Neural crest cell (in vitro differentiated cells): ENCODE results near the gene PRDM16. TPM values are rescaled to one million over a fixed set of nuclear protein-coding genes. Genes with fewer than 3 reads are reported as not detected.

Experiments
- DNase-seq: peaks from one replicate; pipeline ENCODE4 v3.0.0; 2021; ENCODE audit warnings: low read depth, mixed read lengths, low spot score
- H3K27ac Mint-ChIP-seq: one replicate; pipeline ENCODE4 v1.8.0; 2021; ENCODE audit warnings: mild to moderate bottlenecking, mixed read lengths; ENCODE audit not compliant: unreplicated experiment
- H3K27me3 Mint-ChIP-seq: 2 replicates; pipeline ENCODE4 v1.8.0; 2021; ENCODE audit warnings: low read depth, mild to moderate bottlenecking, mixed read lengths
- H3K36me3 Mint-ChIP-seq: 2 replicates; pipeline ENCODE4 v1.8.0; 2021; ENCODE audit warnings: low read depth, mild to moderate bottlenecking, mixed read lengths
- H3K4me1 Mint-ChIP-seq: 2 replicates; pipeline ENCODE4 v1.8.0; 2021; ENCODE audit warnings: mixed read lengths
- H3K4me3 Mint-ChIP-seq: one replicate; pipeline ENCODE4 v1.8.0; 2021; ENCODE audit warnings: mild to moderate bottlenecking, mixed read lengths
- H3K9me3 Mint-ChIP-seq: 2 replicates; pipeline ENCODE4 v1.8.0; 2021; ENCODE audit warnings: mixed read lengths
- total RNA-seq: library from RNA; stranded (reverse); gene quantifications from 2 replicates; pipeline ENCODE4 v1.2.1, GENCODE V29; 2021
- TF ChIP-seq, protein P1 (sequence below): fragments of 200-600 bp; sonication (generic); conservative IDR thresholded peaks from 2 replicates; pipeline ENCODE4 v1.5.0; 2021; ENCODE audit warnings: antibody characterized with exemption, mild to moderate bottlenecking

PRDM16 gene
- total RNA-seq, 1 donor from 2014 or later, result 11.7 TPM

DNA sequence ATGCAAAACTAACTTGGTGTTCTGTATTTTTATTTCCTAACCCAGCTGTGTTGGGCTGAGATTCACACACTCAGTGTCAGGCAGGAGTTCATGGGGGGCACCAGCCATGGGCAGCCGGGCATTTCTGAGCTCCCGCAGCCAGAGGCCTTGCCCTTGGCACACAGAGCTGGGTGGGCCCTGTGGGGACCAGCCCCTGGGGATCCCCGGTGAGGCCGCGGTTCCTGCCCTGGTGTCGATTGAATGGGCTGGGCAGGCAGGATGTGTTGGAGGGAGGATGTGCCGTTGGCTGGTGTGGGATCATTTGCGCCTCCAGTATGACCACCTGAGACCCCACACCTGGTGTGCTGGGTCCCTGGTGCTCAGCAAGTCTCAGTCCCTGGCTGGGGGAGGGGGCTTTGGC, 91.0 kb downstream of the PRDM16 start:
- no peak overlapping the region for H3K4me3 Mint-ChIP-seq
- H3K27ac Mint-ChIP-seq, result no peak overlapping the region
- no peak for DNase-seq
- H3K9me3 Mint-ChIP-seq, result no peaks in the 10 kb centered on the region
- no peaks in the 10 kb centered on the region for H3K27me3 Mint-ChIP-seq
- H3K36me3 Mint-ChIP-seq, result no peaks in the 10 kb centered on the region
- H3K4me1 Mint-ChIP-seq, result peaks cover 32% of the 10 kb centered on the region
- TF ChIP-seq, protein P1, sequence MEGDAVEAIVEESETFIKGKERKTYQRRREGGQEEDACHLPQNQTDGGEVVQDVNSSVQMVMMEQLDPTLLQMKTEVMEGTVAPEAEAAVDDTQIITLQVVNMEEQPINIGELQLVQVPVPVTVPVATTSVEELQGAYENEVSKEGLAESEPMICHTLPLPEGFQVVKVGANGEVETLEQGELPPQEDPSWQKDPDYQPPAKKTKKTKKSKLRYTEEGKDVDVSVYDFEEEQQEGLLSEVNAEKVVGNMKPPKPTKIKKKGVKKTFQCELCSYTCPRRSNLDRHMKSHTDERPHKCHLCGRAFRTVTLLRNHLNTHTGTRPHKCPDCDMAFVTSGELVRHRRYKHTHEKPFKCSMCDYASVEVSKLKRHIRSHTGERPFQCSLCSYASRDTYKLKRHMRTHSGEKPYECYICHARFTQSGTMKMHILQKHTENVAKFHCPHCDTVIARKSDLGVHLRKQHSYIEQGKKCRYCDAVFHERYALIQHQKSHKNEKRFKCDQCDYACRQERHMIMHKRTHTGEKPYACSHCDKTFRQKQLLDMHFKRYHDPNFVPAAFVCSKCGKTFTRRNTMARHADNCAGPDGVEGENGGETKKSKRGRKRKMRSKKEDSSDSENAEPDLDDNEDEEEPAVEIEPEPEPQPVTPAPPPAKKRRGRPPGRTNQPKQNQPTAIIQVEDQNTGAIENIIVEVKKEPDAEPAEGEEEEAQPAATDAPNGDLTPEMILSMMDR, result no peak

GRCh38 chr1:3160647-3161145, 91.7 kb downstream of the PRDM16 start:
- H3K4me1 Mint-ChIP-seq, result peaks cover 30% of the 10 kb centered on the region
- no peaks in the 10 kb centered on the region for H3K9me3 Mint-ChIP-seq
- DNase-seq, result no peak
- TF ChIP-seq, protein P1, result no peak
- H3K27ac Mint-ChIP-seq, result no peak overlapping the region
- no peaks in the 10 kb centered on the region for H3K27me3 Mint-ChIP-seq
- no peaks in the 10 kb centered on the region for H3K36me3 Mint-ChIP-seq
- H3K4me3 Mint-ChIP-seq, result no peak overlapping the region

GRCh38 chr1:3161176-3161840, 92.3 kb downstream of the PRDM16 start:
- TF ChIP-seq, protein P1, result no peak
- H3K27me3 Mint-ChIP-seq, result no peaks in the 10 kb centered on the region
- DNase-seq, result no peak
- no peaks in the 10 kb centered on the region for H3K36me3 Mint-ChIP-seq
- no peak overlapping the region for H3K27ac Mint-ChIP-seq
- H3K4me3 Mint-ChIP-seq, result no peak overlapping the region
- peaks cover 24% of the 10 kb centered on the region for H3K4me1 Mint-ChIP-seq
- H3K9me3 Mint-ChIP-seq, result no peaks in the 10 kb centered on the region

DNA sequence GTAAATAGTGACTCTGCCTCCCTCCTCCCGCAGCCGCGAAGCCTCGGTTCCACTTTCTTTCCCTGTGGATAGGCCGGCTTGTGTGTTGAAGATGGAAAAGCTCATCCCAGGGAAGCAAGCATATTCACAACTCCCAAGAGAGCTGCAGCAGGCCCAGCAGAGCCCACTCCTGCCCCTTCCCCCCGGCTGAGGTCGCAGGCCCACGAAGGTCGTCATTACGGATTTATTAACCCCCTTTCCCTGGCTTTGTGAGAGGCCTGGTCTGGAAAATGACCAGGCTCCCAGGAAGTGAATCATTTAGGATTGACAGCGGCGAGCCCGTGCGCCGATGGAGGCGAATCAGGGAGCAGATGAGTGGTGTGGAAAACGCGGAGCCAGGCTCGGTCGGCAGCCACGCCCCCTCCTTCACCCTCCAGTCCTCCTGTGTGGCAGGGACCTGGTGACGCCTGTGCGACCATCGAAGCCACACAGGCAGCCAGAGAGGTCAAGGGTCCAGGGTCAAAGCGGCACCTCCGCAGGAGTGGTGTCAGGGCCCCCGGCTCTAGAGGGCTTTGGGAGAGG, 93.4 kb downstream of the PRDM16 start:
- Mint-ChIP-seq H3K27ac (no peak overlapping the region), H3K4me3 (no peak overlapping the region), H3K4me1 (peaks cover 26% of the 10 kb centered on the region), H3K27me3 (no peaks in the 10 kb centered on the region), H3K9me3 (no peaks in the 10 kb centered on the region), H3K36me3 (no peaks in the 10 kb centered on the region)
- TF ChIP-seq, protein P1, result no peak
- no peak for DNase-seq

DNA sequence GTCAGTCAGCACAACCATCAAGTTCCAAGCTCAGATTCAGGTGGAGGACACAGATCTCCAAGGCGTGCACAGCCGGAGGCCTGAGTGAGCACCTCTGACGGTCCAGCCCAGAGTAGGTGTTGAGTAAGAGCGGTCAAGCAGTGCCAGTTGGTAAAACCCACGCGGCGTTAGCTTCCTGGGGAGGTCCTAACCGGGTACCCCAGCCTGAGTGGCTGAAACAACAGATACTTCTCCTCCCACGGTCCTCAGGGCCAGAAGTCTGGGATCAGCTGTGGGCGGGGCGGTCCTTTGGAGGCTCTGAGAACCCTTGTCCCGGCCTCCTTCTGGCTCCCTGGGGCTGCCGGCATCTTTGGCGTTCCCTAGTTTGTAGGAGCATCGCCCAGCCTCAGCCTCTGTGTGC, 94.4 kb downstream of the PRDM16 start:
- no peak overlapping the region for H3K27ac Mint-ChIP-seq
- H3K9me3 Mint-ChIP-seq, result no peaks in the 10 kb centered on the region
- H3K27me3 Mint-ChIP-seq, result no peaks in the 10 kb centered on the region
- no peaks in the 10 kb centered on the region for H3K36me3 Mint-ChIP-seq
- TF ChIP-seq, protein P1, result no peak
- peaks cover 22% of the 10 kb centered on the region for H3K4me1 Mint-ChIP-seq
- DNase-seq, result no peak
- H3K4me3 Mint-ChIP-seq, result no peak overlapping the region
